ENCODE results near the gene ZNF385C. TPM values are rescaled to one million over a fixed set of nuclear protein-coding genes. Genes with fewer than 3 reads are reported as not detected.
"Not testable (repeated sequence)": the region's sequence is repeated elsewhere in the genome, so short reads cannot be mapped to it uniquely, and the experiment has no call there.

Gene ZNF385C
- total RNA-seq, 2 donors from 2014 or later = 0.13 to 0.27 TPM

DNA sequence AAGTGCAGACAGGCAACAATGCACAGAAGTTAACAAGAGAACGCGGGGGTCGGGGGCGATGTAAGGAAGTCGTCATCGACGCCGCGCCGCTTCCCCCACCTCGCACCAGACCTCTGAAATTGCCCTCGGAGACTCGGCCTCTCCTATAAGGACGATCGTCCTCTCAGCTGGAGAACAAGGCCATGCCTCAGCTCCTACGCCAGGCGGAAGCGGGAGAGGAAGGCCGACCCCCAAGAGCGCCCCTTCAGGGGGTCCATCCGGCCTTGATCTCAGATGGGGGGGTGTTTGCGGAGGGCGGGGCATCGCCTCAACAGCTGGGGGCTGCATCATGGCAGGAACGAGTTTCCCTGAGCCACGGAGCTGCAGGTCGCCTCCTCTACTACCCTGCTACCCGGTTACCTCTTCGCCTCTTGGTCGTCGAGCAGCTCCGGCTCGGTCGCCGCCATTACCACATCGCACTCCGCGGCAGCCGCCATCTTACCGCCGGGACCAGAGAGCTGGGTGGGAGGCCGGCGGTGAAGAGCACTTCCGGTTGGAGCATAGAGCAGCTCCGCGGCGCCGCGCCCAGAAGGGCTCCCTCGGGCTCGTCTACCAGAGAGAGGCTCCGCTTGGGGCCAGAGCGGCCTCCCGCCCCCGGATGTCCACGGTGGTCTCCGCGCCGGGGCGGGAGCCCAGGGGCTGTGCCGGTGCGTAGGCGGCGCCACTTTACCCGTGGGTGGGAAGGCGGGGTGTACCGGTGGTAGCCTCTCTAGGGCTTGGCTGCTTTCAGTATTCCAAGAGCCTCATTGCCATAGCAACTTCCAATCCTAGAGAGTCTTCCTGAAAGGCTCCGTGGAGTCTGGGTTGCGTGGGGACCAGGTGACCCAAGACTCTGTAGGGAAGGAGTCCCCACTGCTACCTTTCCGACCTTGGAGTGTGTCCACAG, 81.1 kb downstream of the ZNF385C start, which contains the start of gene DNAJC7:
DNAJC7 (minus strand) TSS at position 499 of the 925 bp plus-strand sequence; CDS start at position 476, 23 bp downstream.
- DNase-seq = peak; percentile 96
- intact Hi-C loops (cut with DNase I) = loop anchor here in 1 of 2 donors (5.0 kb wide), 1 partner anchor 50 kb away; the partner anchor contains the start of gene CNP
- ATAC-seq = peak; percentile 96 to 97

DNA sequence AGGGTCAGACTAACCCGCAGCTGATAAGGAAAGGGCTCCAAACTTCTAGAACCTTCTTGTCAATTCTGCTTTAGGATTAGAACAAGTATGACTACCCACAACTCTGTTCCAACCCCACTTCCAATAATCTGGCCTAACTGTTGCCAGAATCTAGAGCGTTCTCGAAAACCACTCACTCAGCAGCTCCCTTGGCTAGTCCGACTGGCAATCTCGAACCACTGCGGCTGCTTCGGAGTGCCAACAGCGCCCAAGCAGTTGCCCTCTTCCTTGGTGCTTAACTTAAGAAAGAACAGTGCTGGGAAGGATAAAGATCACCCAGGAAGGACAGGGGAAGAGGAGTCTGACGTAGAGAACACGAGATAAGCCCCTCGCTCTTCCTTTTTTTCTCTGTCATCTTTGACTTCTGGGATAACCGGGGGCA, 81.9 kb downstream of the ZNF385C start:
- ATAC-seq (no peak), DNase-seq (no peak)
- intact Hi-C loops (cut with DNase I) = loop anchor here in 1 of 2 donors (5.0 kb wide), 1 partner anchor 49 kb away; the partner anchor contains the start of gene CNP

DNA sequence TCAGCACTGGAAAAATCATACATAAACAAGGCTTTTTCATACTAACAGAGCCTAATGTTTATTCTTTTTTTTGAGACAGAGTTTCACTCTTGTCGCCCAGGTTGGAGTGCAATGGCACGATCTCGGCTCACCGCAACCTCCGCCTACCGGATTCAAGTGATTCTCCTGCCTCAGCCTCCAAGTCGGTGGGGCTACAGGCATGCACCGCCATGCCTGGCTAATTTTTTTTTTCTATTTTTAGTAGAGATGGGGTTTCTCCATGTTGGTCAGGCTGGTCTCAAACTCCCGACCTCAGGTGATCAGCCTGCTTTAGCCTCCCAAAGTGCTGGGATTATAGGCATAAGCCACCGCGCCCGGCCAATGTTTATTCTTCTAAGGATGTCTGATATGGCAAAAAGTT, 84.5 kb downstream of the ZNF385C start:
- DNase-seq; intact Hi-C loops (cut with DNase I); ATAC-seq: not testable (repeated sequence)

DNA sequence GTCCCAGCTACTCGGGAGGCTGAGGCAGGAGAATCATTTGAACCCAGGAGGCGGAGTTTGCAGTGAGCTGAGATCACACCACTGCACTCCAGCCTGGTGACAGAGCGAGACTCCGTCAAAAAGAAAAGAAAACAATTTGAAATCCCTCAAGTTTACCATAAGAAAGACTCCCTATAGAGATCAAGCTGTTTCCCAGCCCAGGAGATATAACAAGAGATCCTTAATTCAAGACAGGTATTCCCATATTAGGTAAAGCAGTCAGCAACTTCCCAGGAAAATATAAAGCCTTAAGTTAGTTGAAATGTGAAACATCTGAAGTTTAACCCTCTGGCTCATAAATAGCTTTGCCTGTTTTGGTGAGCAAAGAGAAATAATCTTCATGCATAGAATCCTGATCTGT, 85.9 kb downstream of the ZNF385C start:
- intact Hi-C loops (cut with DNase I); DNase-seq; ATAC-seq: not testable (repeated sequence)

DNA sequence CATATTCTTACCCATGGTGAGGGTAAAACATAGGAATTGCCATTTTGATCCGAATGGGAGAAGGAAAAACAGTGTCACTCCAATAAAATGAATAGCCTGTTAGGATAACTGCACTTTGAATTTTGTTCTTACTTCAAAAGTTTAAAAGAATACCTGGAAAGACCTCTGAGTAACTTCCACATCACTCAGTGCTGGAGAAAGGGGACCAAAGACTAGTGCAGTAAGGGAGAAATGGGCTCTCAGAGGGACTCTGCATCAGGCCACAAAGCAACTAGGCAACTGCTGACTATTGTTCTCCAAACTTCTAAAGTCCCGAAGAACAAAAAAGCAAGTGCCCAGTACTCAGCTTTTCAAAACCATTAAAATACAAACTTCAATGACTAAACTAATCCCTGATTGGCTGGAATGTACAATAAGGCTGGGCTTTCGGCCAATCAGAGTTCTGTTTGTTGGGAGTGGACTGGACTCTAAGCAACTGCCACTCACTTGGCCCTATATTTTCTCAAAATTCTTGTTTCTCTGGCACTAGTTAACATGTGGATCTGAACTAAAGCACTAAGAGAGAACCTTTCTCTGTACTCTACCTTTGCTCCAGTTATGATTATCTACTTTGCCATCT, 87.3 kb downstream of the ZNF385C start:
- no peak for DNase-seq
- no peak for ATAC-seq
- intact Hi-C loops (cut with DNase I) = no loop called here

DNA sequence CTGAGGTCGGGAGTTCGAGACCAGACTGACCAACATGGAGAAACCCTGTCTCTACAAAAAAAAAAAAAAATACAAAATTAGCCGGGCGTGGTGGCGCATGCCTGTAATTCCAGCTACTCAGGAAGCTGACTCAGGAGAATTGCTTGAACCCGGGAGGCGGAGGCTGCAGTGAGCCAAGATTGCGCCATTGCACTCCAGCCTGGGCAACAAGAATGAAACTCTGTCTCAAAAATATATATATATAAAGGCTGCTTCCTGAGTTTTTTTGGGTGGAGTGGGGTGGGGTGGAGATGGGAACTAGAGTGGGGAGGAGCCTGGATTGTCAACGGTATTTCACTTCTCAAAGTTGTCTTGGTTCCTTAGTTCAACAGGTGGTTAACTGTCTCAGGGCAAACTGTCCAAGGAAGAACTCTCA, 88.0 kb downstream of the ZNF385C start:
- peak in 1 of 2 donors; percentile 73 for ATAC-seq
- intact Hi-C loops (cut with DNase I); DNase-seq: not testable (repeated sequence)

DNA sequence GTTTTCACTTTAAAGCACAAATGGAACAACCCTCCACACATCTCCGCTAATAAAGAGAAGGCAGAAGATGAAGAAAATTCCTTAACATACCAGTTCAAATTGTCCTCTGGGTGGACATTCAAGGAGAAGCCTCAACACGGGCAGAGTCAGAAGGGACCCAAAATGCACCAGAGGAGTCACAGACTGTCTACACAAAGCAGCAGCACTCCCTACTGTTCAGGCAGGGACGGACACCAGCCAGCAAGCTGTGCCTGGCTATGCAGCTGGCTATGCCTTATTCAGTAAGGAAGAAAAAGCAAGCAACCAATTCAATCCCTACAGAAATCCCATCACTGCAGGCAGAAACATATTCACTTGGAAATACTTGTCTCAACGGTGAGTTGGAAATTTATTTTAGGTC, 89.1 kb downstream of the ZNF385C start:
- ATAC-seq (peak in 1 of 2 donors; percentile 30), DNase-seq (no peak)
- intact Hi-C loops (cut with DNase I) = no loop called here

DNA sequence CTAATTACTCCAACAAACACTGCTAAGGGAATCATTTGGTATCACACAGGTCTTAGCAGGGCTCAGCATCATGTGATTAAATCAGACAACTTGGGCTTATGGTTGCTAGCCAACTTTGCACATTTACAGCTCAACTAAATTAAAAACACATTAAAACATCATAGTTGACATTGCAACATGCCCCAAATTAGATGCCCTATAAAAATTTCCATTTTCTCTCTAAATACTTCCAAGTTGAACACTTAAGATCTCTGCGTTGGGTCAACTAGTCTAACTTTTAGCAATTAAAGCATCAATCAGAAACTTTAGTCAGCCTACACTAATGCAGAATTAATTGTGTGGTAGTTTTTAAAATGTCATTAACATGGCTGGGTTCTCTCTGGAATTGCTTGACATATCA, 93.1 kb downstream of the ZNF385C start:
- DNase-seq (no peak), ATAC-seq (no peak)
- intact Hi-C loops (cut with DNase I) = no loop called here

DNA sequence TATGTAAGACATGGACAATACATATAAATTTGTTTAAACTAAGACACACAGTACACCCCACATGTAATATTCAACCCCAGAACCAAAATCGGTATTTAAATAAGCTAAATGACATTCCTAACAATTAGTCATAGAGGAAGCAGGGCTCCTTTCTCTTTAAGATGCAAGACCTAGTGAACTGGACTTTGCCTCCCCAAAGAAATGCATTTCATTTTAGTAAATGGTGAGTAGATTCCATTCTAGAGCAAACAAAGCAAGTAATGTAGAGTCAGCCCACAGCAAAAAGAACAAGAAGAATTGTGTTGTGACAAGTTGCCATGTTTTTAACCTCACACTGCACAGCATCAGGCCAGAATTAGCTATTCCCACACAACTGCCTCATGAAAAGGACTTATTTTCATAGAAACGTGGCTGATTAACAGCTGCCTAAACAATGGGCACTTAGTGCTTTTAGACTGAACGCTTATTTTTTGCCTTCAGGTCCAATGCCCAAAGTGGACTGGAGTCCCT, 95.4 kb downstream of the ZNF385C start:
- intact Hi-C loops (cut with DNase I) = no loop called here
- DNase-seq (no peak), ATAC-seq (no peak)

DNA sequence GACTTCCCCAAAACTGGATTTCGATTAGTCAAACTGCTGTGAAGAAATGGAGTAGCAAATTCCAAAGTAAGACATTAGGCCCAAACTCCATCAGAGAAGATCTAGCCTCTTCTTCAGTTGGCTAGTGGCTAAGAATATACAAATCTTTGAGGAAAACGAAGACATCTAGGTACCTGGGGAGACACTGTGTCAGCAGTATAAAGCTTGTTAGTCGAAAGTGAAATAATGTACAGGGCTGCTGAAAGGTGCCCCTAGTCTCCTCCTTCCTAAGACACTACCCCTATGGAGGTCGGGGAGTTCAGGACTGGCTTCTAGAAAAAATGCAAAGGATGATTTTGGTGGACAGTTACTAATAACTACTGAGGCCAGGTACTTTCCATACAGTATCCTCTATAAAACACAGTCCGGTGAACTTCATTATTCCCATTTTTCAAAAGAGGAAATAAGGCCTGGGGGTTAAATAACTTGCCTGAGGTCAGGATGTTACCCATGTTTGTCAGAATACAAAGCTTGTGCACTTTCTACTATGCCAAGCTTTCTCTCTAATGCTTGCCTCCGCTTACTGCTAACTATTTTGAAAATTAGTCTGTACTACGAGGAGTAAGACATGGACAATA, 96.0 kb downstream of the ZNF385C start:
- no peak for DNase-seq
- intact Hi-C loops (cut with DNase I) = no loop called here
- no peak for ATAC-seq

DNA sequence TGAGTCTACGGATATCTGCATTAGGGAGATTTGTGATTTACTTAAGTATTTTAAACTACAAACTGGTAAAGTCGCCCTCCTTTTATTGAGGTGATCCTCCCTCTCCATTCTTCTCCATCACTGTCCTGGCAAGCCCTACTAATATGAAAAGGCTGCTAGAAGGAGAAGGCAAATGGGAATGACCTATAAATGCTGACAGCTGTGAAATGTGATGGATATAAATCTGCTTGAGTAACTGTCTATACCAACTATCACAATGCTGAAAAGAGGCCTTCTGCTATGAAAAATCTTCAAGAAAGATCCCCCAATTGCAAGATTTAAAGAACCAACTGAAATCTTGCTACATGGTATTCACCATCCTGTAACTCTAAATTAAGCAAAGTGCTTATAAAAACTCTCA, 96.5 kb downstream of the ZNF385C start:
- no peak for ATAC-seq
- DNase-seq = no peak
- intact Hi-C loops (cut with DNase I) = no loop called here

DNA sequence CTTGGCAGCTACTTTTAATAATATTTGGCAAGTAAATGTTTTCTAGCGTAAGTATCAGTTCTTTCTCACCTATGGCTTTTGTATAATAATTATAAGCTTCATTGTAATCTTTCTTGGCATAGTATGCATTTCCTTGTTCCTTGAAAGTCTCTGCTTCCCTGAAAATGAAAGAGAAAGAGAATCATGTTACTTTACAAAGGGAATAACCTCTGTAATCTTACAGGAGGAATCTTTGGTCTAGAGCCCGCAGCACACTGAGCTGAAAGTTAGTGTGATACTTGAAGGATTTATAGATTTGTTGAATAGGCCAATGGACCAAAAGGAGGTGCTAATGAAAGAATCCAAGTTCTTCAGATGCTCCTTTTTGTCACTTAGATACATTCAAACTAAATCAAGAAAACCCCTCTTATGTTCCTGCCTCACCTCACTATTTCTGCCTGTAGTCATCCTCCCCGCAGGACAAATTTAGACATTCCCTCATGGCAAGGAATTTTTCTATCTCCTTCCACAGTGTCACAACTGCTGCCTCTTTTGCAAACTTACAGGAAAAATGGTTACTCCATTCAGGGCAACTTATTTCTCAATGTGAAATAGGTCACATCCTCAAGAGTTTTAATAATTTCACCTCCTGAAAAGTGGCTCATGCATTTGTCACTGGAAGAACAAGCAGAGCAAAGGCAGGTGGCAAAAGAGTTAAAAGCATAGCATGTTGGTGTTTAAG, 97.7 kb downstream of the ZNF385C start:
- ATAC-seq (peak in 1 of 2 donors; percentile 38), DNase-seq (no peak)
- intact Hi-C loops (cut with DNase I) = no loop called here

DNA sequence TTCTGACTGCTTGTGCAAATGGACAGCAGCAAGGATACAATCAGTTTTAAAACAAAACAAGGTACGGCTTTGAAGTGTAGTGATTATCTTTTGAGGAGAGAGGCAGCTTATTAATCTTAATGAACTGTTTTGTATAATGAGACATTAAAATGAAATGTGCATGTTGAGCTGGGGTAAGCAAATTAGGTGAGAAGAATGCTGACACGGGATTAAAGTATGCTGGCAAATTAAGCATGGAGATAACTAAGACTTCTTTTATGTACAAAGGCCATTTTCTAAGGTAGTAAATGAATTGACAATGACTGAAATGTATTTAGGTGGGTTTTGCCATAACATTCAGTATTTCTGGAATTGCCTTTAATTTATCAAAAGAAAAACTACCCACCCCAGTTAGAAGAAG, 99.8 kb downstream of the ZNF385C start:
- no peak for DNase-seq
- ATAC-seq = no peak
- intact Hi-C loops (cut with DNase I) = no loop called here

DNA sequence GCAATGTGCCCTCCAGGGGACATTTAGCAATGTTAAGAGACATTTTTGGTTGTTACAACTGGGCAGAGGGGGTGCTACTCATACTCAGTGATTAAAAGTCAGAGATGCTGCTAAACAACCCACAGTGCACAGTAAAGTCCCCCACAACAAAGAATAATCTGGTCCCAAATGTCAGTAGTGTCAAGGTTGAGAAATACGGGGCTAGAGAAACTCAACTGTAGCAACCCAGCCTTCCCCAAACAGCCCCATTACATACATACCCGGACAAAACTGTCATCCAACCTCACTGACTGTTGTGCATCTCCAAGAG, 101.5 kb downstream of the ZNF385C start:
- ATAC-seq = no peak
- intact Hi-C loops (cut with DNase I) = no loop called here
- DNase-seq = no peak

DNA sequence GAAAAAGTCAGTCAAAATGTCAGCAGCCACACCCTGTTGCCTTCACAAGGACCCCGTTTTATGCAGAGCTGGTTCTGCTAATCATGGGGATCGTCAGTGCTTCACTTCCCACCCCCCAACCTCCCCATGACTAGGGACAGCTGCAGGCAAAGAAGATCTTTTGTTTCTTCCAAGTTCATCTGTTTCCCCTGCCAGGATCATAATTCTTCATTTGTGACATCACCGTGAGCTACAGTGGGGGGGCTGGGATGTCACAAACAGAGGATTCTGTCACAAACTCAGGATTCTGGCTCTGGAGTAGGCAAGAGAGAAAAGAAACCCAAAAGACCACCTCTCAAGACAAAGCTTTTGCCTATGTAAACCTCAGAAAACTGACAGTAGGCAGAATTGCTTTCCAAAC, 105.7 kb downstream of the ZNF385C start:
- peak in 1 of 2 donors; percentile 17 for ATAC-seq
- intact Hi-C loops (cut with DNase I) = no loop called here
- DNase-seq = no peak

DNA sequence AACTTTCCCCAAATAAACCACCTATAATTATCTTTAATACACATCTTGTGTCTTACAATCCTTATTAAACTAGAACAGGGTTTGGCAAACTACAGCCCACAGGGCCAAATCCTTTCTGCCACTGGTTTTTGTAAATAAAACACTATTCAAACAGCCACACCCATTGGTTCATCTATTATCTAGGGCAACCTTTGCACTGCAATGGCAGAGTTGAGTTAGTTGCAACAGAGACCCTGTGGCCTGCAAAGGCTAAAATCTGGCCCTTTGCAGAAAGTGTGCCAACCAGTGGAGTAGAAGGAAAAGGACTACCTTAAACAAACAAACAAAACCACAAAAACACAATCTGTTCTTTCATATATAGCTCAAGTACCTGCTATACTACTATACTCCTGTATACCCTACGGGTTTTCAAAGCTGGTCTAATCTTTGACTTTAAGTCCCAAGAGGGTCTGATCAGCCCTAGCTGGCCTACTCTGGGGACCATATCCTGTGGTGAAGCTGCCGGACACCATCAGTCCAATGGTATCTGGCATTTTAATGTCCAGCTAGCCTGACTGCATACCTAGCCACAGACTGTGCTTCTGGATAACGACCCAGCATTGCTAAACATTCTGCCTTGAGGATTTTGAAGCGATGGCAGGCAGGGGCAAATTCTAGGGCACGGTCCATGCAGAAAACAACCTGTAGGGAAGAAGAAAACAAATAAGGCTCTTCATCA, 108.4 kb downstream of the ZNF385C start:
- no peak for ATAC-seq
- intact Hi-C loops (cut with DNase I) = no loop called here

DNA sequence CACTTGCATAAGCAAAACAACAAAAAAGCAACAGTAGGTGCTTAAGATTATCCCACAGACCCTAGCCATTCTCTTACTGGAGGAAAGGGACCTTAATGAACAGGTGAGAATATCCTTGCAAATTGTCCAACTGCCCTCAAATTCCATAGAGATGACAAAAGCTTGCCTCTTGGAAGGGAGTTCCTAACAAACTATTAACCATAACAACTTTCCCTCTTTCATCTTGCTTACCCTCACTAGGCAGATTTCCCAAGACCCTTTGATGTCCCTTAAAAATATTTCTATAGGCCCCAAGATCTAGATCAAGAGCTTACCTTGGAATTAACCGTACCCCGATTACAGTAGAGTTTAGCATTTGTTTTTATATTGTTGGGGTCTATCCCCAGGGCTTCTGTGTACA, 109.9 kb downstream of the ZNF385C start:
- intact Hi-C loops (cut with DNase I) = no loop called here
- no peak for DNase-seq
- ATAC-seq = no peak

More for the DNA sequence above, 108.4 kb downstream of the ZNF385C start:
- no peak for DNase-seq

DNA sequence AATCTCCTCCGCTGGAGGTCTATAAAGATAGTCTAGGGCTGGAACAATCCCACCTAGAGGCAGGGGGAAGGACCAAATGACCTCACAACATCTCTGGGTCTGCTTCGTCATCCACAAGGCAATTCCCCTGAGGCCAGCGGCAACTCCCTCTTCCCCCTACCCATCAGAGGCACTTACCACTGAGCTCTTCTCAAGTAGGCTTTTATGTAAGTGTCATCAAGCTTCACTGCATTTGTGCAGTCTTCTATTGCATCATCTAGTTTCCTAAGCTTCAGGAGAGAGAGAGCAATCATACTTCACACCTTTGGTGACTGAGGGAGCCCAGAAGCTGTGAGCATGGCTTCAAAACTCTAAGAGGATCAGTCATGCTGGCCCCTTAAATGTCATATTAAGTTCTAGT, 110.6 kb downstream of the ZNF385C start:
- DNase-seq (no peak), ATAC-seq (no peak)
- intact Hi-C loops (cut with DNase I) = no loop called here

Data from left cardiac atrium (tissue), 4 donors.